OCI-LY1 (cell line): ENCODE results near the gene HOXA9.

ENCODE experiments used
- H2AFZ ChIP-seq: fragments of 200-600 bp; sonication (generic), shearing (Covaris generic); 2 replicates; pipeline ENCODE4 v1.6.0; 2014; ENCODE audit warnings: antibody characterized with exemption, mild to moderate bottlenecking, low read length
- H3F3A ChIP-seq: fragments of 200-600 bp; sonication (generic), shearing (Covaris generic); 2 replicates; pipeline ENCODE4 v1.6.0; 2014; ENCODE audit warnings: mild to moderate bottlenecking, antibody characterized with exemption, low read length, moderate library complexity; ENCODE audit not compliant: insufficient read depth
- H3K27ac ChIP-seq: fragments of 200-600 bp; sonication (generic); 2 replicates; pipeline ENCODE4 v1.5.1; 2014; ENCODE audit warnings: low read length, mixed run types, mild to moderate bottlenecking, low read depth; ENCODE audit not compliant: poor library complexity, severe bottlenecking
- H3K27me3 ChIP-seq: fragments of 200-600 bp; sonication (generic); 2 replicates; pipeline ENCODE4 v1.6.0; 2014; ENCODE audit warnings: antibody characterized with exemption, mild to moderate bottlenecking, low read length, moderate library complexity; ENCODE audit not compliant: insufficient read depth
- H3K36me3 ChIP-seq: fragments of 200-600 bp; sonication (generic); 2 replicates; pipeline ENCODE4 v1.6.1; 2014; ENCODE audit warnings: mild to moderate bottlenecking, antibody characterized with exemption, low read length, moderate library complexity, mixed read lengths; ENCODE audit not compliant: insufficient read depth
- H3K4me1 ChIP-seq: fragments of 200-600 bp; sonication (generic); 2 replicates; pipeline ENCODE4 v1.5.1; 2014; ENCODE audit warnings: mild to moderate bottlenecking, low read length, moderate library complexity; ENCODE audit not compliant: insufficient read depth, severe bottlenecking
- H3K4me2 ChIP-seq: fragments of 200-600 bp; sonication (generic), shearing (Covaris generic); 2 replicates; pipeline ENCODE4 v1.6.1; 2014; ENCODE audit warnings: low read length
- H3K4me3 ChIP-seq: fragments of 200-600 bp; sonication (generic); 2 replicates; pipeline ENCODE4 v1.5.1; 2014; ENCODE audit warnings: low read length, low read depth, mild to moderate bottlenecking, mixed read lengths; ENCODE audit not compliant: poor library complexity, severe bottlenecking
- H3K79me2 ChIP-seq: fragments of 200-600 bp; shearing (Covaris generic); 2 replicates; pipeline ENCODE4 v1.6.1; 2016; ENCODE audit warnings: mixed run types, low read length, mixed read lengths; ENCODE audit not compliant: insufficient read depth
- H3K9ac ChIP-seq: fragments of 200-600 bp; sonication (generic), shearing (Covaris generic); 2 replicates; pipeline ENCODE4 v1.6.1; 2014; ENCODE audit warnings: mild to moderate bottlenecking, low read length, mixed read lengths
- H3K9me2 ChIP-seq: fragments of 200-600 bp; sonication (generic), shearing (Covaris generic); 2 replicates; pipeline ENCODE4 v1.6.1; 2014; ENCODE audit warnings: low read depth, mild to moderate bottlenecking, low read length, mixed read lengths
- H3K9me3 ChIP-seq: fragments of 200-600 bp; shearing (Covaris generic); 2 replicates; pipeline ENCODE4 v1.6.1; 2014; ENCODE audit warnings: low read length, mixed read lengths
- H4K20me1 ChIP-seq: fragments of 200-600 bp; sonication (generic), shearing (Covaris generic); 2 replicates; pipeline ENCODE4 v1.6.0; 2016; ENCODE audit warnings: mild to moderate bottlenecking, low read length; ENCODE audit not compliant: insufficient read depth
- CTCF ChIP-seq: fragments of 200-600 bp; sonication (generic), shearing (Covaris generic); IDR thresholded peaks from 2 replicates; pipeline ENCODE4 v1.5.1; 2017; ENCODE audit warnings: mild to moderate bottlenecking, antibody characterized with exemption, low read length, moderate library complexity, mixed read lengths
- EZH2 ChIP-seq: fragments of 200-600 bp; sonication (generic), shearing (Covaris generic); IDR thresholded peaks from 2 replicates; pipeline ENCODE4 v1.8.0; 2017; ENCODE audit warnings: borderline replicate concordance, mixed run types, mild to moderate bottlenecking, antibody characterized with exemption, low read length, moderate library complexity, mixed read lengths

The HOXA9 gene

DNA sequence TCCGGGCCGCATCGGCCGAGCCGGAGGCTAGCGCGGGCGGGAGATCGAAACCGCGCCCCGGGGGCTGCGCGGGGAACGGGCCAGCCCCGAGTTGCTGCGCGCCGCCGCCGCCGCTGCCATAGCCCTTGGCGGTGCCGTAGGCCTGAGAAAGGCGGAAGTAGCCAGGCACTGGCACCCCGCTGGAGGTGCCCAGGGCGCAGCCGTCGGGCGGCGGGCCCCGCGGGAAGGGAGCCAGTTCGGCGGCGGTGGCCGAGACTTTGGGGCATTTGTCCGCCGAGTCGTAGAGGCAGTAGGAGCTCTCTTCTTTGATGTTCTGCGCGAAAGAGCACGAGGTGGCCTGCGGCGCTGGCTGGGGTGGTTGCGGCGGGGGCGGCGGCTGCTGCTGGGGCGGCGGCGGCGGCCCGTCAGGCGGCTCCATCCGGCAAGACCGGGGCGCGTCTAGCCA lies 8.2 kb upstream of the HOXA9 start:
- Histone ChIP-seq H3F3A (no peaks in the 10 kb centered on the region), H3K27ac (no peak overlapping the region), H3K4me1 (peaks cover 16% of the 10 kb centered on the region), H3K9ac (peak overlapping the region; percentile 61), H3K4me2 (peak overlapping the region; percentile 90), H3K27me3 (peaks cover 9% of the 10 kb centered on the region; the same call in 1 of the 2 replicates), H3K79me2 (no peaks in the 10 kb centered on the region), H3K4me3 (peak overlapping the region; percentile 67), H3K36me3 (no peaks in the 10 kb centered on the region), H2AFZ (peak overlapping the region; percentile 13; the same call in 1 of the 2 replicates), H3K9me2 (no peaks in the 10 kb centered on the region), H4K20me1 (no peaks in the 10 kb centered on the region), H3K9me3 (no peaks in the 10 kb centered on the region)
- TF ChIP-seq CTCF = no peak

GRCh38 chr7:27172823-27173510 lies 7.6 kb upstream of the HOXA9 start:
- Histone ChIP-seq H3K79me2 (no peaks in the 10 kb centered on the region), H3F3A (no peaks in the 10 kb centered on the region), H3K27ac (no peak overlapping the region), H4K20me1 (no peaks in the 10 kb centered on the region), H3K27me3 (peaks cover 9% of the 10 kb centered on the region; the same call in 1 of the 2 replicates), H3K4me3 (peak overlapping the region; percentile 67), H3K9ac (peak overlapping the region; percentile 61), H3K9me2 (no peaks in the 10 kb centered on the region), H3K9me3 (no peaks in the 10 kb centered on the region), H3K4me1 (peaks cover 16% of the 10 kb centered on the region), H2AFZ (peak overlapping the region; percentile 13; the same call in 1 of the 2 replicates), H3K4me2 (peak overlapping the region; percentile 90), H3K36me3 (no peaks in the 10 kb centered on the region)
- no peak for TF ChIP-seq EZH2
- TF ChIP-seq CTCF = no peak

DNA sequence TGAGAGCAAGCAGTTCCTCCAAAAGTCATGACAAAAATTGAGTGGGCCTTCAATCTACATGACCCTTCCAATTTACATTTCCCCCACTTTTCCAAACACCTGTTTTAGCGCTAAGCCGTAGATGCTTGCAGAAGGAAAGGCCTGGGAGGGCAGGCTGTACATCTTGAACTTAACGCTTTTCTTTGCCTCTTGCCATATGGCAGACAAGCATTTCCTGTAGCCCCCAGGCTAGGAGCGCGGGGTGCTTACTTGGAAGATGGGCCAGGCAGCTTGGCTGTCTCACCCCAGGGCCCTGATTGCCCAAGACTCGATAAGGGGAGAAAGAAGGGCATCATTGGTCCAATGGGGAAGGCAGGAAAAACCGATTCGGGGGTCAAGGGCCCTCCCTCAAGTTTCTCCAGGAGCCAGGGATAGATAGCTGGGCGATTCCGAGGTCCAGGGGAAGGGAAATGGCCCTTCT lies 7.0 kb upstream of the HOXA9 start:
- Histone ChIP-seq H3K4me2 (peak overlapping the region; percentile 90; the same call in 1 of the 2 replicates), H4K20me1 (no peaks in the 10 kb centered on the region), H3K27ac (no peak overlapping the region), H3K4me3 (peak overlapping the region; percentile 67), H3K79me2 (no peaks in the 10 kb centered on the region), H3F3A (no peaks in the 10 kb centered on the region), H3K4me1 (peaks cover 16% of the 10 kb centered on the region), H3K9me2 (no peaks in the 10 kb centered on the region), H3K27me3 (peaks cover 9% of the 10 kb centered on the region; the same call in 1 of the 2 replicates), H3K9ac (no peak overlapping the region; the same call in 1 of the 2 replicates), H3K9me3 (no peaks in the 10 kb centered on the region), H3K36me3 (no peaks in the 10 kb centered on the region), H2AFZ (no peak overlapping the region)
- TF ChIP-seq EZH2 = no peak
